Endometrium (tissue), 2 donors: ENCODE data around the gene MKLN1.
"Not testable (repeated sequence)": the region's sequence is repeated elsewhere in the genome, so short reads cannot be mapped to it uniquely, and the experiment has no call there.

ENCODE experiments used
- FAIRE-seq: peaks from 2 replicates; lab custom pipeline; 2012; peaks lifted over from hg19 to GRCh38; lab: Jason Lieb, UNC
- donor health status: control.
- donor health status: control.

MKLN1 gene

GRCh38 chr7:131401194-131401593 lies 73.5 kb downstream of the MKLN1 start:
- FAIRE-seq, result no peak

DNA sequence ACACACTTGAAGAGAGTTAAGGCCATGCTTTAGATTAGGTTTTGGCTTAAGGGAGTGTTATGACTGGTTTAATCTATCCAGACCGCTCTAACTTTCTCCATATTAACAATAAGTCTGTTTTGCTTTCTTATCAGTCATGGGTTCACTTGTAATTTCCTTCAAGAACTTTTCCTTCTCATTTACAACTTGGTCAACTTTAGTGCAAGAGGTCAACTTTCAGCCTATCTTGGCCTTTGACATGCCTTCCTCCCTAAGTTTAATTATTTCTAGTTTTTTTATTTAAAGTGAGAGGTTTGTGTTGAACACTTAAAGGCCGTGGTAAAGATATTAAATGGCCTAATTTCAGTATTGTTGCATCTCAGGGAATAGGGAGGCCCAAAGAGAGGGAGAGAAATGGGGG lies 75.6 kb downstream of the MKLN1 start:
- no peak for FAIRE-seq

- FAIRE-seq, result no peak
These were observed 76.7 kb downstream of the MKLN1 start for GRCh38 chr7:131404226-131404911.

- FAIRE-seq, result no peak
These were observed 81.6 kb downstream of the MKLN1 start for GRCh38 chr7:131409129-131409766.

DNA sequence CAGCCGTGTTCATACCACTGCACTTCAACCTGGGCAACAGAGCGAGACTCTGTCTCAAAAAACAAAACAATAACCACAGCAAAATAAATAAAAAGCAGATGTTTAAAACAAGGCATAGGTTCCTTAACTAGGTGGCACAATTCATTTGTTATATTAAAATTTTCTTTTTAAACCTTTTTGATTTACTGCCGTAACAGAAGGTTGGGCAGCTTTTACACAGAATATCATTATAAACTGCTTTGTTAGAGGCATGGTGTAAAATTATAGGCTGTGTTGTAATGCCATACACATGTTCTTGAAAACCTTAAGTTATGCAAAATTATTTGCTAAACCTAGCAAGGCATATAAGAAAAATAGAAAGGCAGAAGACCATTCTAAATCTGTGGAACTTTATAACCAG lies 84.4 kb downstream of the MKLN1 start:
- no peak for FAIRE-seq

GRCh38 chr7:131413711-131414110 lies 86.0 kb downstream of the MKLN1 start:
- FAIRE-seq, result no peak

DNA sequence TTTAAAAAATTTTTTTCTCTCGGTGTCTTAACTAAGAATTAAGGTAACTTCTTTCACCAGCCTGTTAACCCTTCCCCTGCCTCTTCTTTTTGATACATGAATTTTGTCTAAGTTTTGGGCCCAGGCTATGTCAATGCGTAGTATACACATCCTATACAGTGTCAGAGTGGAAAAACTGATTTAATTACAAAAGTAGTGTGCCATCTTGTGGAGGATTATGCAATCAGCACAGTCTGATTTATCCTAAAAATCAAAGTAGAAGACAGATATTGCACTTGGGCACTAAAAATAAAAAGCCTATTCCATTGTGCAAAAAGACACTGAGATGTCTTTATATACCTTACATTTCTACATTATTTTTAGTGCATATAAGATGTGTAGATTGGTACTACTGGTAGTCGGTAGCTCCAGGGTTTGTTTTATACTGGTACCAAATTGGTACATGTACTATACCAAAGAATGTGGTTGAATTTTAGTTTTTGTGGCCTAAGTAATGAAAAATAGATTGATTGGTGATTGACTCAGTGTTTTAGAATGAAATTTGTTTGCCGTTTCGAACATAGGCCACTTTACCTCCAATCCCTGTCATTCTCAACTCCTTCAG lies 96.6 kb downstream of the MKLN1 start:
- FAIRE-seq, result peak; percentile 65

DNA sequence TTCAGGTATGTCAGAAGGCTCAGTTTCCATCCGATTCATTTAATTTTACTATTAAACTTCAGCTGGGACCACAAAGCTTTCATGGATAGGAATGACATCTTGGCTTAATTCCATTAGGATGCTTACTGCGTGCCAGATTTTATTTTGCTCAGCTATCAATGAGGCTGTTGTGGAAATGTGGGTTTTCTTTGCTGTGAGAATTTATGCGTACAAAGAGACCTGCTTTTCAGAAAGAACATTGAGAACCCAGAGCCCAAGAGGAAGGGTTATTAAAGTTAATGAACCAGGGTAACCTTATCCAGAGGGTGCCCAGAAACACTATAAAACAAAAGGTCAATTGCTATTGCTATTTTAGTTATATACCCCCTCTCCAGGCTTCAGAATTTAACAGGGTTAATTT lies 98.3 kb downstream of the MKLN1 start:
- FAIRE-seq, result no peak

DNA sequence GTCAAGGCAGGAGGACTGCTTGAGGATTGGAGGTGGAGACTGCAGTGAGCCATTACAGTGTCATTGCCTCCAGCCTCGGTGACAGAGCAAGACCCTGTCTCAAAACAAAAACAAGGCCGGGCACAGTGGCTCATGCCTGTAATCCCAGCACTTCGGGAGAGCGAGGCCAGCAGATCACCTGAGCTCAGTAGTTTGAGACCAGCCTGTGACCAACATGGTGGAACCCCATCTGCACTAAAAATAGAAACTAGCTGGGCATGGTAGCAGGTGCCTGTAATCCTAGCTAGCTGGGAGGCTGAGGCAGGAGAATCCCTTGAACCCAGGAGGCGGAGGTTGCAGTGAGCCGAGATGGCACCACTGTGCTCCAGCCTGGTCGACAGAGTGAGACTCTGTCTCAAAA lies 103.2 kb downstream of the MKLN1 start:
- FAIRE-seq, result not testable (repeated sequence)

DNA sequence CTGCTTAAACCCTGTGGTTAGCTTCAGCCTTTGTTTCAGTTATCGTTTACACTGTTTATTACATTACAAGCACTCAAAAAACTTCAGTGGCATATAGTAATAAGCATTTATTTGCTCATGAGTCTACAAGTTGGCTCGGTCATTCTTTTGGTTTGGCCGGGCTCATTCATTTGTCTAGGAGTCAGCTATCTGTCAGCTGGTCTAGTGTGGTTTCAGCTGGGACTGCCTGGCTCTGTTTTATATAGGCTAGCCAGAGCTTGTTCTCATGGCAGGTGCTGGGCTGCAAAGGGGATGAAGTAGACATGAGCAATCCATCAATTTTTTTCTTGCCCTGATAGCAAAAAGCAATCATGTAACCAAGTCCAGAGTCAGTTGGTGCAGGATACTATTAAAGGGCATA lies 103.6 kb downstream of the MKLN1 start:
- FAIRE-seq, result no peak

GRCh38 chr7:131431756-131432155 lies 104.1 kb downstream of the MKLN1 start:
- FAIRE-seq, result no peak

GRCh38 chr7:131436384-131436783 lies 108.7 kb downstream of the MKLN1 start:
- FAIRE-seq, result no peak

DNA sequence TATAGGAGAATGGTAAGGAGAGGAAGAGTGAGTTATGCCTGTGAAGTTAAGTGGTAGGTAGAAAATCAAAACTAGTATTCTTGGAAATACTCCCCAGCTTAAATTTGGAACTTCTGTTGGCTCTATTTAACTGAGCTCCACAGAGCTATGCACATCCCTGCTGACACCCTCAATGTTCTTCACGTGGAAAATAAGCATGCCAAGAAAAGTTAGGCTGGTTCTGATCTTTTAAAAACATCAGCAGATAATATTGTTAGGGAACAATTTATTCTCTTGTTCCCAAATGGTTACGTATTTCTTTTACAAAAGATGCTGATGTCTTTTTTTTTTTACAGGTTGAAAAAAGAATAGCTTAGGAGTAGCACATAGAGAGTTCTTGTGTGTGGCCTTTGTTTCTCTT lies 111.3 kb downstream of the MKLN1 start:
- no peak for FAIRE-seq

GRCh38 chr7:131443496-131443895 lies 115.8 kb downstream of the MKLN1 start:
- no peak for FAIRE-seq

GRCh38 chr7:131444683-131445082 lies 117.0 kb downstream of the MKLN1 start:
- no peak for FAIRE-seq

DNA sequence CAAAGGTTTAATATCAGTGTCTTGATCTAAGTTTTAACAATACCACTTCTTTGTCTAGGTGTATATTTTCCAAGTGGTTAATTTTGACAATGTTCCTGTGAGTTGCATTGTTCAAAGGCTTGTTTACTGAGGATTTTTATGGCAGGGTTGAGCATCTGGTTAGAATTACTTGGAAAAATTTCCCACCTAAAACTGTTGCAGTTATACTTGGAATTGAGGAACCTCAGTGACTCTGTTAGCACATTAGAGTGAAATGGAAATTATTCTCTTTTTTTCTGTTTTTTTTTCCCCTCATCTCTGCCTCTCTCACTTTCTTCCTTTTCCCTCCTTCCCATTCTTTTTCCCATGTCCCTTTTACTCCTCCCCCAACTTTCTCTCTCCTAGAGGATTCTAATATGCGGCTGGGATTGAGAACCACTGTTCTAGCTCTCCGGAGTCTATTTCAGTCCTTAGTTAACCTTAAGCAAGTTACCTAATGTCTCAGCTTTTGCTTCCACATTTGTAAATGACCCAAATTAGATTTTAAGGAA lies 121.8 kb downstream of the MKLN1 start:
- FAIRE-seq, result no peak

DNA sequence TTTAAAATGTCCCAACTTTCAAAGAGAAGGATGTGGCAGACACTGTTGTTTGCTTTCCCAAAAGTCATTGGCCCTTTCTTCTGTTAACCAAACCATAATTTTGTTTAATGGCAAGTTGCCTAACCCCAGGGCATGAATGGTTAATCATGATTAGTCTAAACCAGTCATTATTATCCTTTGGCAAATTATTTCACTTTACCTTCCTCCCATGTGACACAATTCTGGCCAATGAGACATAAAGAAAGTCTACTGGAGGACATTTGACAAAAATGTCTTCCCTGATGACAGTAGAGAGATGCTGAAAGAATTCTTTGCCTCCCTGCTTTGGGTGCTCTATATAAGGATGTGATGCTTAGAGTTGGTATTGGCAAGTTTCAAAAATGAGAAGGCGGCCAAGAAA lies 126.8 kb downstream of the MKLN1 start:
- FAIRE-seq, result no peak

GRCh38 chr7:131455001-131455400 lies 127.3 kb downstream of the MKLN1 start:
- FAIRE-seq, result no peak

- no peak for FAIRE-seq
These were observed 127.9 kb downstream of the MKLN1 start for GRCh38 chr7:131455546-131455945.

DNA sequence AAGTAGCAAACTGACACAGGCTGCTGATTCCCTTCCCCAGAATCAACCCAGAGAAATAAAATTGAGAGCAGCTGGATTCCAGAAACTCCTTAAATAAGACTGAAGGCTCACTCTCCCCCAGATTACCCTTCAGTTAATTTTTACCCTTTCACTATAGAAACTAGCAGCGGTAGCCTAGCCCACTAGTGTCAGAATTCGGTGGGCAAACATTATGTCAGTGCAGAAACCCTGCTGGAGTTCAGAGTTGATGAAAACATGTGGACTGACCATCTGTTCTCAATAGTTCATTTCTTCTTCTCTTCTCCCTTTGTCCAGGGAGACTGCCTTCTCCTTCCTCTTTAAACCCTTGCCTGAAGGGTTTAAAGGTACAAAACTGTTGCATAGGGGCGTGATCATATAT lies 128.7 kb downstream of the MKLN1 start:
- FAIRE-seq, result no peak

DNA sequence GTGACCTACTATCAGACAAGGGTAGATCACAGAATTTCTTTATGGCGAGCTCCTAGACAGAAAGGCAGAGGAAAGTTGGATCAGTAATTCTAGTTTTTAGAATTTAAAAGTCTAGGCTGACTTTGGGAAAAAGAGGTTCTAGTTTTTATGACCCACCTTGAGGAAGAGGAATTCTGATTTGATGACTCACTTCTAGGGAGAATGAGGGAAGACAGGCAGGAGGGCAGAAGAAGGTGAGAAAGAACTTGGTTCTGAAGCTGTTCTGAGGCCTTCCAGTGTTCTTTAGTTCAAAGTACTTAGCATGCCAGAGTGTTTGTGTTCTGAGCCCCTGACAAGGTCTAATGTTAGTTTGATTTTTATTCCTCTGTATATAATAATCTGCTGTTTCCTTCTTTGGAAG lies 131.6 kb downstream of the MKLN1 start:
- FAIRE-seq, result no peak

- FAIRE-seq, result no peak
These were observed 134.4 kb downstream of the MKLN1 start for GRCh38 chr7:131462059-131462458.

- FAIRE-seq, result not testable (repeated sequence)
These were observed 135.0 kb downstream of the MKLN1 start for GRCh38 chr7:131462715-131463114.
